Muscle layer of duodenum (tissue), 2 donors: Measurements from ENCODE around the gene DCP1A.
"Not testable (repeated sequence)": the region's sequence is repeated elsewhere in the genome, so short reads cannot be mapped to it uniquely, and the experiment has no call there.

ENCODE experiments used
- H3K27ac ChIP-seq: one replicate; pipeline ENCODE4 v1.7.0; 2013; ENCODE audit warnings: mild to moderate bottlenecking, low read length
- H3K27me3 ChIP-seq: one replicate; pipeline ENCODE4 v1.7.0; 2013; ENCODE audit warnings: low read depth, mild to moderate bottlenecking, control low read depth, low read length
- H3K36me3 ChIP-seq, 2 donors: one replicate each; pipeline ENCODE4 v1.7.0; 2013; ENCODE audit warnings: low read length in 2 of 2, control low read depth in 1 of 2, mild to moderate bottlenecking in 1 of 2; ENCODE audit not compliant: insufficient read depth in 2 of 2, control insufficient read depth in 1 of 2
- H3K4me1 ChIP-seq, 2 donors: one replicate each; pipeline ENCODE4 v1.7.0; 2013; ENCODE audit warnings: low read length in 2 of 2, mild to moderate bottlenecking in 2 of 2, control low read depth in 1 of 2, moderate library complexity in 1 of 2; ENCODE audit not compliant: insufficient read depth in 2 of 2, control insufficient read depth in 1 of 2
- H3K4me3 ChIP-seq, 2 donors: one replicate each; pipeline ENCODE4 v1.7.0; 2013; ENCODE audit warnings: low read length in 2 of 2, low read depth in 1 of 2, mild to moderate bottlenecking in 1 of 2
- H3K9me3 ChIP-seq, 2 donors: one replicate each; pipeline ENCODE4 v1.7.0; 2013; ENCODE audit warnings: low read length in 2 of 2, control low read depth in 1 of 2, mild to moderate bottlenecking in 1 of 2; ENCODE audit not compliant: control insufficient read depth in 1 of 2
- donor health status: healthy.

The DCP1A gene

DNA sequence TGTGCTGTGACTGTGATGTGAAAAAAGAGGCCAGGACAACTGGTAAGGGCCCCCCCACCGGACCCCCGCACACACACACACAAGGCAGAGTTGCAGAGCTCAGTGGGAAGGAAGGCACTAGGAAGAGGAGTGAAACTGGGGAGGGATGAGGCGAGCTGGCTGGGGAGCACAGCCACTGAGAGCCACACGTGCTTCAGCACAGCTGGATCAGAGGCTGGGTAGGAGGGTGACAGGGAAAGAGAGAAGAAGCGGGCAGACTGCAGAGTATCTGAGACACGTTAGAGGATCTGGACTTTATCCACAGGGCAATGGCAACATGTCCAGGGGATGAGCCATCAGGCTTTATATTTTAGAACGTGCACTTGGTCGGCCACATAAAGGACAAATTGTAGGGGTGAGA lies 53.5 kb downstream of the DCP1A start:
- no peaks in the 10 kb centered on the region for H3K9me3 ChIP-seq
- H3K36me3 ChIP-seq = peaks cover 10 to 20% of the 10 kb centered on the region in 2 donors
- H3K4me3 ChIP-seq = no peak overlapping the region
- no peaks in the 10 kb centered on the region for H3K4me1 ChIP-seq
- no peak overlapping the region for H3K27ac ChIP-seq
- no peaks in the 10 kb centered on the region for H3K27me3 ChIP-seq

DNA sequence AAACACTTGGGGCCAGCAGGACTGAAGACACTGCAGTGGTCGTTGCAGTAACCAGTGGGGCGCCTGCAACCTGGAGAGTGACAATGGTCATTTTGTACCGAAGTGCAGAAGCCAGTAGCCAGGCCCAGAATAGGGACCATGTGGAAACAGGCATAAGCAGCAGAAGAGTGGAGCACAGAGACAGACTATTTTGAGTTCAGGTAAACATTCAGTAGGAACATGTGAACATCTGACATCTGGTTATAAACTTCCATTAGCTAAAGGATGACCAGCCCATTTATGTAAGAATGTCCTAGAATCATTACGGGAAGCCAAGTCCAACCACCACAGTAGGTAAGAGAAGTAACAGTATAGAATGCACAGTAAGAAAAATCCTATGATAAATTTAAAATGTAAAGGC lies 59.1 kb downstream of the DCP1A start:
- Histone ChIP-seq H3K36me3 (peaks cover 18 to 26% of the 10 kb centered on the region in 2 donors), H3K27ac (no peak overlapping the region), H3K27me3 (no peaks in the 10 kb centered on the region), H3K4me1 (peaks cover 0 to 15% of the 10 kb centered on the region in 2 donors), H3K9me3 (no peaks in the 10 kb centered on the region), H3K4me3 (no peak overlapping the region)

DNA sequence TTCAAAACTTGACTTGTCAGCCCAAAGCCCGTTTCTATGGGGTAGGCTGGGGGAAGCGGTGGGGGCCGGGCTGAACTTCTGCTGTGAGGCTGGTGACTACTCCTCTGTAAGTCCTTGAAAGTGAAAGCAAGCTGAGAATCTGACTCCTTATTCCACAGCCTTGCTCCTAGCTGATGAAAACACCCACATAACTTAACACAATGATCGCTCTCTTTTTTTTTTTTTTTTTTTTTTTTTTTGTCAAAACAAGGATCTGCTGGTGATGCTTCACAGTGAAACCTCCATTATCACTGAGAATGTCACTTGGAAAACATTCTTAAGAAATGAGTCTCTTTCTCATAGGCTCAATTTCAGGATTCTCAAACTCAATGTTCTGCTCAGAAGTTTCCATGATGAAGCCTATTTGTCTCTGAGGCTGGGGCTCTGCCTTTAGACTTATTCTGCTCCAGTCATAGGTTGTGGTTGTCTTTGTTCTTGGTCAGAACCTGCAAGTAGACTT lies 60.2 kb downstream of the DCP1A start:
- Histone ChIP-seq H3K36me3 (peaks cover 14 to 21% of the 10 kb centered on the region in 2 donors), H3K27ac (peak overlapping the region; percentile 49), H3K4me3 (no peak overlapping the region), H3K4me1 (peaks cover 0 to 15% of the 10 kb centered on the region in 2 donors), H3K9me3 (no peaks in the 10 kb centered on the region), H3K27me3 (no peaks in the 10 kb centered on the region)

DNA sequence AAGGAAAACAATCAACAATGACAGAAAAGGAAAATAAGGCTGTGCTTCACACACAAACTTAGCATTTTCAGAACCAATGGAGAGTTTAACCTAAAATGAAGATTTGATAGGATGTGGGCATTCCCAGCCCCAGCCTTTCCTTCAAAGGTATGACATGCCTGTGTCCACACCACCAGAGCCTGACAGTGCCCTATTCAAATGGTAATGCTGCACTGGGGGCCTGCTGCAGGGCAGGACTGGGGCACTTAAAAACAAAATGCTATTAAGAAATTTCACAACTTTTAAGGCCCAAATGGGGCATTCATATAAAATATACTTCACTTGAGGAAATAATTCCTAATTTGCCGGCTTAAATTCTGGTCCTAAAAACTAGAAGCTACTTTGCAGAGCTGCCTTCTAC lies 60.6 kb downstream of the DCP1A start:
- peaks cover 10 to 16% of the 10 kb centered on the region in 2 donors for H3K36me3 ChIP-seq
- H3K27me3 ChIP-seq = no peaks in the 10 kb centered on the region
- no peaks in the 10 kb centered on the region for H3K9me3 ChIP-seq
- H3K4me3 ChIP-seq = no peak overlapping the region
- H3K27ac ChIP-seq = no peak overlapping the region
- peaks cover 0 to 15% of the 10 kb centered on the region in 2 donors for H3K4me1 ChIP-seq

DNA sequence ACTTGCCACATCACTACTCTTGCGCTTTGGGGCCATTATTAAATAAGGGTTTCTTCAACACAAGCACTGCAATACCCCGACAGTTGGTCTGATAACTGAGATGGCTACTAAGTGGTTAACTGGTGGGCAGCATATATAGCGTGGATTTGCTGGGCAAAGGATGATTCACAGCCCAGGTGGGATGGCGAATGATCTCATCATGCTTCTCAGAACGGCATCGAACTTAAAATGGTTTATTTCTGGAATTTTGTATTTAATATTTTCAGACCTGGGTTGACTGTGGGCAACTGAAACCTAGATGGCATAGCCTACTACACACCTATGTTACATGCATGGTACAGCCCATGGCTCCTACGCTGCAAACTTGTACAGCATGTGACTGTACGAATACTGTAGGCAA lies 64.8 kb downstream of the DCP1A start:
- Histone ChIP-seq H3K4me3 (no peak overlapping the region), H3K4me1 (peaks cover 0 to 14% of the 10 kb centered on the region in 2 donors), H3K36me3 (peaks cover 10 to 13% of the 10 kb centered on the region in 2 donors), H3K9me3 (no peaks in the 10 kb centered on the region), H3K27ac (no peak overlapping the region), H3K27me3 (no peaks in the 10 kb centered on the region)

DNA sequence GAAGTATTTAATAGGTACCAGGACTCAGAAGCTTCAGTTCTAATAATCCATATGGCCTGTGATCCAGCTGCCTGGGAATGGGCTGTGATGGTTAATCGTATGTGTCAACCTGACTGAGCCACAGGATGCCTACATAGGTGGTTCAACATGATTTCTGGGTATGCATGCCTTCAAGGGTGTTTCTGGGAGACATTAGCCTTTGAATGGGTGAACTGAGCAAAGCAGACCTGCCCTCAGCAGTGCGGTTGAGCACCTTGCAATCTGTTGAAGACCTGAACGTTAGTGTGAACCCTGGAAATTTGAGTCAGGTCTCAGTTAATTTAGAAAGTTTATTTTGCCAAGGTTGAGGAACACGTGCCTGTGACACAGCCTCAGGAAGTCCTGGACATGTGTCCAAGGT lies 68.7 kb downstream of the DCP1A start:
- Histone ChIP-seq H3K9me3 (no peaks in the 10 kb centered on the region), H3K27ac (no peak overlapping the region), H3K4me1 (no peaks in the 10 kb centered on the region), H3K4me3 (no peak overlapping the region), H3K36me3 (no peaks in the 10 kb centered on the region), H3K27me3 (no peaks in the 10 kb centered on the region)

DNA sequence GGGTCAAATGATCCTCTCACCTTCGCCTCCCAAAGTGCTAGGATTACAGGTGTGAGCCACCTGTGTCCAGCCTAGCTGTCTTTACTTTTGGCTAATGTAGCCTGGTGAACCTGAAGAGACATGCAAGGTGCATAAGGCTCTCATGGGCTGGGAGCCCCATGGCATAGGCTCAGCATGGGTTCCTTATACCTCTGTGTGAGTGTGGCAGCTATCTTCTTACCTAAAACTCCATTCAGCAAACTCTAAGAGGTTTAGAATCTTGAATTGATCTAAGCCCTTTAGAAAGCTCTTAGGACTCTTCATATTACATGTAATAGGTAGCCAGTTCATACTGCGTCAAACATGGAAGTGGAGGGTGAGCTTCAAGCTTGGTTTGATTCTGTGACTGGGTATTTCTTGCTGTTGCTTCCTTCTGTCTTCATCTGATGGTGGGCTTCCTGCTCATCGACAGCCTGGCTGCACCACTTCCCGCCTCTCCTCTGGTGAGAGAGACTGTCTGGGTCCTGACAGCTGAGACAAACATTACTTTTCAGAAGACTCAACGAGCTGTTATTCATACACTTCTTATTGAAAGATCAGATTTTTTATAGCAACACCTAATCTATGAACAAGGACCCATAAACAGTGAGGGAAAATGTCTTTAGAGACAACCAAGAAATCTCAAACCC lies 72.3 kb downstream of the DCP1A start:
- Histone ChIP-seq H3K4me1 (peaks cover 6 to 7% of the 10 kb centered on the region in 2 donors), H3K9me3 (no peaks in the 10 kb centered on the region), H3K4me3 (no peak overlapping the region), H3K27me3 (no peaks in the 10 kb centered on the region), H3K36me3 (peaks cover 0 to 6% of the 10 kb centered on the region in 2 donors), H3K27ac (no peak overlapping the region)

DNA sequence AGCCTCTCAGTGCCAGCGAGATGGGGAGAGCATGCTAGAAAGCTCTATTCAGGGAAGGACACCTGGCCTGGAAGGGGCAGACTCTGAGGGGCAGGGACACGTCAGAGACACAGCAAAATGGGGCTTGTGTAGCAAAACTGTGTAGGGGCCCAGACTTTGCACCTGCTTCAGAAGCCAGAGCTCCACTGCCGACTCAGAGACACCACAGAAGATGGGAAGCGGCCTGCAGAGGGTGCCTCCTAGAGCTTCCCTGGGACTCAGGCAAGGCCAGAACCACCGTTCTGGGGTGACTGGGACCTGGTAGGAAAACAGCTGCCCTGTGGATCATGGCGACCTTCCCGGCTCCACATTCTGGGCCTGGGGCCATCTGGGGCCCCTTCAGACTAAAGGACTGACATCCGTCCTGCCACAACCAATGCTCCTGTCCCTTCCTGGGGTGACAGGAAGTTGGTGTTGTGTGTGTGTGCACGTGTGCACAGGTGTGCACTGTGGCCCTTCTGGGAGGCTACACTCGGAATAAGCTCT lies 74.1 kb downstream of the DCP1A start:
- peaks cover 0 to 6% of the 10 kb centered on the region in 2 donors for H3K36me3 ChIP-seq
- H3K4me1 ChIP-seq = peaks cover 10 to 16% of the 10 kb centered on the region in 2 donors
- no peak overlapping the region for H3K4me3 ChIP-seq
- no peaks in the 10 kb centered on the region for H3K9me3 ChIP-seq
- H3K27ac ChIP-seq = no peak overlapping the region
- no peaks in the 10 kb centered on the region for H3K27me3 ChIP-seq

DNA sequence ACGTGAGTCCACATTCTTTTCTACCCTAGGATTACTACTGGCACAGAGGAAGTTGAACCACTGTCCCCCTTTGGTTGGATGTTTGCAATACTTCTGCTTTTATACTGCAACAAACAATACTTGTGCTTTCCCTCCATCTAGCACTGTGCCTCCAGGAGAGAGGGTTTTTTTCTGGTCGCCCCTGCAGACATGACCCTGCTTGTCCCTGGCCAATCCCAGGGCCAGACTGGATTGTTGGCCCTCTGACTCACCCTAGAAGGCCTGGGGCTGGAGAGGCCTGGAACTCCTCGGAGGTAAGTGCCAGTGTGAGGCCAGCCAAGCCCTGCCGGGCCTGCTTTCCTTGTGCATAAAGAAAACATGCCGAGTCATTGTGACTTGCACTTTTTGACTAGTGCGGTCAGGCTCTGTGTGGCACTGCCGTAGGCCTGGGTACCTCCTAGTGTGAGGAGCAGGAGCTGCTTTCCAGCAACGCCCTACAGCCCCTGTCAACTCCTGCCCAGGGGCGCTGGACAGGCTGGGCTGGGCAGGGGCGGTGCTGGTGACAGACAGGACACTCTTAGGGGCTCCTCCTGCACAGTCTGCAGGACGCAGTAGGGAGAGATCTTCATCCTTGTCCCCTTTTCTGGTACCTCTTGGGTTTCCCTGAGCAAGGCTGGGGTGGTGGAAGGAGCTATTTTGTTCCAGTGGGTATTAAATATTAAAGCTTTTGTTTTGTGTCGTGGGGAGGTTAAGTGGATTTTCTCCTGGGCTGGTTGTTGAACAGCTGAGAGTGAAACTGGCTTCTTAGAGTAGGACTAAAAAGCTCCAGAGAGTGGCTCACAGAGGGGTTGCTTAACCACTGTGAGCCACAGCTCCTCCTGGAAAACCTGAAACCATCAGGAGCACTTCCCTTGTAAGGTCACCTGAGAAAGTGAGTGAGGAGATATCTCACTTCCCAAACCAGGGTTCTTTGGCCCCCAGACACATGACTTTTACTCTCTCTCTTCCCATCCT lies 77.2 kb downstream of the DCP1A start:
- H3K9me3 ChIP-seq = no peaks in the 10 kb centered on the region
- peak overlapping the region; percentile 75 for H3K27ac ChIP-seq
- no peaks in the 10 kb centered on the region for H3K27me3 ChIP-seq
- H3K36me3 ChIP-seq = peaks cover 0 to 6% of the 10 kb centered on the region in 2 donors
- peaks cover 10 to 16% of the 10 kb centered on the region in 2 donors for H3K4me1 ChIP-seq
- peak overlapping the region in 1 of 2 donors; percentile 9 for H3K4me3 ChIP-seq

DNA sequence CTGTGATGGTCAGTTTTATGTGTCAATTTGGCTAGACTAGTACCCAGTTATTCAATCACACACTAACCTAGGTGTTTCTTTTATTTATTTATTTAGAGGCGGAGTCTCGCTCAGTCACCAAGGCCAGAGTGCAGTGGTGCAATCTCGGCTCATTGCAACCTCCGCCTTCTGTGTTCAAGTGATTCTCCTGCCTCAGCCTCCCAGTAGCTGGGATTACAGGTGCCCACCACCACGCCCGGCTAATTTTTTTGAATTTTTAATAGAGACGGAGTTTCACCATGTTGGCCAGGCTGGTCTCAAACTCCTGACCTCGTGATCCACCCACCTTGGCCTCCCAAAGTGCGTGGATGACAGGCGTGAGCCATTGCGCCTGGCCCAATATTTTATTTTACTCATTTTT lies 78.2 kb downstream of the DCP1A start:
- not testable (repeated sequence) for H3K36me3 ChIP-seq, H3K9me3 ChIP-seq, H3K27me3 ChIP-seq, H3K27ac ChIP-seq, H3K4me3 ChIP-seq
- peaks cover 10 to 16% of the 10 kb centered on the region in 2 donors for H3K4me1 ChIP-seq

DNA sequence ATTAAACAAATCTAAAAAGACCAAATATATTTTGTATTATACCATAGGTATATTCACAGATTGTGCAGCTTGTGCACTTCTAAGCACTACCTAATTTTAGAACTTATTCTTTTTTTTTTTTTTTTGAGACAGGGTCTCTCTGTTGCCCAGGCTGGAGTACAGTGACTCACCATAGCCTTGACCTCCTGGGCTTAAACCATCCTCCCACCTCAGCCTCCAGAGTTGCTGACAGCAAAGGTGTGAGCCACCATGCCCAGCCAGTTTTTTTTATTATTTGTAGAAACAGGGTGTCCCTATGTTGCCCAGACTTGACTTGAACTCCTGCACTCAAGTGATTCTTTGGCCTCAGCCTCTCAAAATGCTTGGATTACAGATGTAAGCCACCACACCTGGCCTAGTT lies 79.6 kb downstream of the DCP1A start:
- no peak overlapping the region for H3K4me3 ChIP-seq
- peaks cover 0 to 6% of the 10 kb centered on the region in 2 donors for H3K36me3 ChIP-seq
- no peaks in the 10 kb centered on the region for H3K9me3 ChIP-seq
- H3K4me1 ChIP-seq = peaks cover 10 to 16% of the 10 kb centered on the region in 2 donors
- no peaks in the 10 kb centered on the region for H3K27me3 ChIP-seq
- H3K27ac ChIP-seq = no peak overlapping the region
